H1 (cell line): ENCODE measurements around the gene SPATA13. TPM values are rescaled to one million over a fixed set of nuclear protein-coding genes. Genes with fewer than 3 reads are reported as not detected.

ENCODE experiments used
- CTCF ChIA-PET: fragments of 300-600 bp; sonication (Branson Sonifier 250); formaldehyde crosslinking; loops from one replicate; lab custom pipeline; 2021; ENCODE audit not compliant: partially characterized antibody; lab: Charles Lee
- POLR2A ChIA-PET: fragments of 300-600 bp; sonication (Branson Sonifier 250); formaldehyde crosslinking; loops from one replicate; lab custom pipeline; 2021; ENCODE audit warnings: inconsistent platforms; ENCODE audit not compliant: partially characterized antibody; lab: Charles Lee
- DNase-seq, 2 experiments: peaks; one replicate each; pipeline versions ENCODE4 v3.0.0 to v3.0.0-alpha.2; 2010 to 2022; ENCODE audit warnings: low spot score in 2 of 2, low read depth in 1 of 2, mixed read lengths in 1 of 2
- FAIRE-seq: peaks from 2 replicates; lab custom pipeline; 2011; peaks lifted over from hg19 to GRCh38; lab: Jason Lieb, UNC
- H2AFZ ChIP-seq: 2 replicates; pipeline ENCODE4 v1.8.1; 2012; ENCODE audit warnings: low read length, inconsistent platforms
- H2AK5ac ChIP-seq: 2 replicates; pipeline ENCODE4 v1.6.1; 2013; ENCODE audit warnings: low read depth, low read length
- H2BK120ac ChIP-seq: replicated peaks from 2 replicates; pipeline ENCODE3; 2013; ENCODE audit warnings: low read depth, low read length, inconsistent platforms
- H2BK12ac ChIP-seq: 2 replicates; pipeline ENCODE4 v1.6.1; 2013; ENCODE audit warnings: low read depth, low read length
- H2BK15ac ChIP-seq: 2 replicates; pipeline ENCODE4 v1.6.1; 2013; ENCODE audit warnings: low read length
- H2BK20ac ChIP-seq: 2 replicates; pipeline ENCODE4 v1.6.1; 2013; ENCODE audit warnings: low read length
- H2BK5ac ChIP-seq: 2 replicates; pipeline ENCODE4 v1.6.1; 2013; ENCODE audit warnings: low read depth, low read length
- H3K14ac ChIP-seq: 2 replicates; pipeline ENCODE4 v1.6.1; 2013; ENCODE audit warnings: inconsistent platforms; ENCODE audit not compliant: insufficient read length
- H3K18ac ChIP-seq: 2 replicates; pipeline ENCODE4 v1.6.1; 2013; ENCODE audit warnings: low read length; ENCODE audit errors: extremely low read depth
- H3K23ac ChIP-seq: 2 replicates; pipeline ENCODE4 v1.6.1; 2013; ENCODE audit warnings: inconsistent platforms; ENCODE audit not compliant: insufficient read length
- H3K23me2 ChIP-seq: 2 replicates; pipeline ENCODE4 v1.6.1; 2013; ENCODE audit warnings: low read depth, low read length
- H3K27ac ChIP-seq: 2 replicates; pipeline ENCODE4 v1.6.1; 2011; ENCODE audit warnings: low read depth, low read length, inconsistent platforms
- H3K27me3 ChIP-seq, 4 experiments: replicated peaks in 1 of 4; 1 replicate in 1 of 4; 2 replicates in 3 of 4; pipeline versions ENCODE4 v1.6.1 to v1.8.1; 2011 to 2013; ENCODE audit warnings: low read length in 3 of 4, mild to moderate bottlenecking in 3 of 4, inconsistent platforms in 2 of 4, mixed read lengths in 2 of 4, moderate library complexity in 1 of 4; ENCODE audit not compliant: control insufficient read depth in 3 of 4, insufficient read depth in 3 of 4; ENCODE audit errors: extremely low read depth in 1 of 4
- H3K36me3 ChIP-seq, 4 experiments: 2 replicates each; pipeline versions ENCODE4 v1.6.1 to v1.8.1; 2011 to 2013; ENCODE audit warnings: mild to moderate bottlenecking in 4 of 4, low read length in 3 of 4, moderate library complexity in 2 of 4, control low read depth in 1 of 4, inconsistent platforms in 1 of 4; ENCODE audit not compliant: insufficient read depth in 4 of 4, control insufficient read depth in 2 of 4
- H3K4ac ChIP-seq: replicated peaks from 2 replicates; pipeline ENCODE3; 2013; ENCODE audit warnings: low read length, low read depth, mixed read lengths, inconsistent platforms; ENCODE audit not compliant: insufficient read length
- H3K4me1 ChIP-seq, 4 experiments: replicated peaks in 1 of 4; 1 replicate in 1 of 4; 2 replicates in 3 of 4; pipeline versions ENCODE4 v1.6.1 to v1.8.1; 2011 to 2013; ENCODE audit warnings: low read length in 3 of 4, inconsistent platforms in 2 of 4, mixed read lengths in 1 of 4; ENCODE audit not compliant: insufficient read depth in 4 of 4, control insufficient read depth in 3 of 4
- H3K4me2 ChIP-seq, 2 experiments: 2 replicates each; pipeline versions ENCODE4 v1.6.1 to v1.8.1; 2011 to 2013; ENCODE audit warnings: low read depth in 2 of 2, low read length in 2 of 2, control low read depth in 1 of 2, inconsistent platforms in 1 of 2, mild to moderate bottlenecking in 1 of 2; ENCODE audit not compliant: insufficient read depth in 1 of 2
- H3K4me3 ChIP-seq, 4 experiments: fragments of 200-600, 300-600 bp in 1 of 4; sonication (generic), shearing (Covaris generic), sonication (Bioruptor Twin) in 1 of 4; 2 replicates each; pipeline versions ENCODE4 v1.5.1 to v1.8.1; 2011 to 2016; ENCODE audit warnings: low read length in 4 of 4, low read depth in 3 of 4, control low read depth in 2 of 4, inconsistent platforms in 2 of 4, mild to moderate bottlenecking in 2 of 4, mixed read lengths in 1 of 4, moderate library complexity in 1 of 4; ENCODE audit not compliant: insufficient read depth in 2 of 4; ENCODE audit errors: extremely low read depth in 1 of 4
- H3K56ac ChIP-seq: replicated peaks from 2 replicates; pipeline ENCODE3; 2013; ENCODE audit warnings: low read depth, mild to moderate bottlenecking, mixed read lengths, low read length, inconsistent platforms; ENCODE audit not compliant: insufficient read length
- H3K79me1 ChIP-seq: 2 replicates; pipeline ENCODE4 v1.6.1; 2013; ENCODE audit warnings: low read depth, low read length, control low read depth
- H3K79me2 ChIP-seq, 2 experiments: 2 replicates each; pipeline versions ENCODE4 v1.6.1 to v1.8.1; 2012 to 2013; ENCODE audit warnings: low read length in 2 of 2, mild to moderate bottlenecking in 2 of 2, inconsistent platforms in 1 of 2; ENCODE audit not compliant: insufficient read depth in 2 of 2, control insufficient read depth in 1 of 2
- H3K9ac ChIP-seq, 4 experiments: replicated peaks in 1 of 4; 1 replicate in 1 of 4; 2 replicates in 3 of 4; pipeline versions ENCODE4 v1.6.1 to v1.8.1; 2011 to 2013; ENCODE audit warnings: low read depth in 3 of 4, low read length in 3 of 4, control low read depth in 2 of 4, mild to moderate bottlenecking in 2 of 4, moderate library complexity in 2 of 4, inconsistent platforms in 1 of 4; ENCODE audit errors: extremely low read depth in 1 of 4
- H3K9me3 ChIP-seq, 2 experiments: 2 replicates each; pipeline versions ENCODE4 v1.6.1 to v1.8.1; 2012 to 2013; ENCODE audit warnings: mild to moderate bottlenecking in 2 of 2, moderate library complexity in 2 of 2, control low read depth in 1 of 2, inconsistent platforms in 1 of 2, low read depth in 1 of 2, low read length in 1 of 2, mixed read lengths in 1 of 2; ENCODE audit not compliant: insufficient read depth in 2 of 2
- H4K20me1 ChIP-seq, 2 experiments: replicated peaks in 1 of 2; 2 replicates each; pipeline versions ENCODE3 to v1.8.1; 2011 to 2013; ENCODE audit warnings: inconsistent platforms in 2 of 2, low read length in 2 of 2, mild to moderate bottlenecking in 1 of 2; ENCODE audit not compliant: insufficient read depth in 2 of 2, control insufficient read depth in 1 of 2
- H4K5ac ChIP-seq: 2 replicates; pipeline ENCODE4 v1.6.1; 2013; ENCODE audit warnings: low read length, low read depth, mixed read lengths, inconsistent platforms; ENCODE audit not compliant: insufficient read length
- H4K8ac ChIP-seq: 2 replicates; pipeline ENCODE4 v1.8.0; 2013; ENCODE audit warnings: mild to moderate bottlenecking, moderate library complexity, low read length, inconsistent platforms; ENCODE audit not compliant: insufficient read depth; ENCODE audit errors: extremely low read depth
- H4K91ac ChIP-seq: replicated peaks from 2 replicates; pipeline ENCODE3; 2013; ENCODE audit warnings: low read length, mixed read lengths, inconsistent platforms; ENCODE audit not compliant: insufficient read length
- GABPA ChIP-seq: IDR thresholded peaks from 2 replicates; pipeline ENCODE4 v1.6.1; 2011; ENCODE audit warnings: mild to moderate bottlenecking, low read length, moderate library complexity, borderline replicate concordance; ENCODE audit not compliant: insufficient read depth
- KDM1A ChIP-seq: fragments of 200-600, 300-600 bp; sonication (generic); IDR thresholded peaks from 2 replicates; pipeline ENCODE4 v1.7.1; 2016; ENCODE audit warnings: mild to moderate bottlenecking, low read length, borderline replicate concordance
- KDM4A ChIP-seq: IDR thresholded peaks from one replicate; pipeline ENCODE4 v1.7.1; 2012; ENCODE audit warnings: low read depth, mild to moderate bottlenecking, moderate library complexity, low read length, inconsistent platforms; ENCODE audit not compliant: severe bottlenecking
- KDM5A ChIP-seq: fragments of 200-600 bp; IDR thresholded peaks from 2 replicates; pipeline ENCODE4 v1.7.1; 2012; ENCODE audit warnings: mild to moderate bottlenecking, low read length, inconsistent platforms, mixed read lengths
- NANOG ChIP-seq: IDR thresholded peaks from 2 replicates; pipeline ENCODE4 v1.6.1; 2011; ENCODE audit warnings: low read length, low read depth, mild to moderate bottlenecking, inconsistent platforms; ENCODE audit not compliant: insufficient read depth, poor library complexity, severe bottlenecking
- SRF ChIP-seq: IDR thresholded peaks from 2 replicates; pipeline ENCODE4 v1.6.1; 2011; ENCODE audit warnings: mild to moderate bottlenecking, low read depth, low read length, moderate library complexity
- TAF1 ChIP-seq: IDR thresholded peaks from 2 replicates; pipeline ENCODE4 v1.6.1; 2011; ENCODE audit warnings: mild to moderate bottlenecking, low read depth, low read length
- WGBS, 2 experiments: shearing (Covaris generic) in 1 of 2; methylation state at CpG; one replicate each; pipeline versions ENCODE4 v1.1.6 to v1.1.7; 2013 to 2015; ENCODE audit warnings: low lambda C conversion rate in 2 of 2, mixed read lengths in 2 of 2, inconsistent platforms in 1 of 2, low coverage in 1 of 2, missing lambda C conversion rate in 1 of 2; ENCODE audit not compliant: insufficient replicate concordance in 2 of 2, insufficient coverage in 1 of 2, insufficient read length in 1 of 2; ENCODE audit errors: extremely low coverage in 1 of 2, missing lambda C conversion rate in 1 of 2; 5-methylcytosine and 5-hydroxymethylcytosine counted together
- polyA plus RNA-seq, 7 experiments: library from polyadenylated mRNA; depleted of rRNA in 3 of 7; stranded (reverse) in 5 of 7; unstranded in 2 of 7; fragments of >200 nt in 5 of 7; fragments of 200-250 nt in 2 of 7; gene quantifications; 1 replicate in 5 of 7; 2 replicates in 1 of 7; 4 replicates in 1 of 7; pipeline versions ENCODE4 v1.2.1 to v1.2.3, GENCODE V29; 2011 to 2013; ENCODE audit warnings: missing spikeins in 2 of 7, mixed read lengths in 2 of 7
- total RNA-seq: library from RNA; stranded (reverse); fragmentation: NEBNext Ultra II Directional; extraction: Animal tissue kit (Norgen Biotek cat#: 25700); gene quantifications from 2 replicates; pipeline ENCODE4 v1.2.1, GENCODE V29; 2021

Gene SPATA13
- total and polyA plus RNA-seq, 2 of the 8 experiments (the other 6 are each of a cell fraction or from before 2014, with no cell fraction given): 12.6 to 30.9 TPM

DNA sequence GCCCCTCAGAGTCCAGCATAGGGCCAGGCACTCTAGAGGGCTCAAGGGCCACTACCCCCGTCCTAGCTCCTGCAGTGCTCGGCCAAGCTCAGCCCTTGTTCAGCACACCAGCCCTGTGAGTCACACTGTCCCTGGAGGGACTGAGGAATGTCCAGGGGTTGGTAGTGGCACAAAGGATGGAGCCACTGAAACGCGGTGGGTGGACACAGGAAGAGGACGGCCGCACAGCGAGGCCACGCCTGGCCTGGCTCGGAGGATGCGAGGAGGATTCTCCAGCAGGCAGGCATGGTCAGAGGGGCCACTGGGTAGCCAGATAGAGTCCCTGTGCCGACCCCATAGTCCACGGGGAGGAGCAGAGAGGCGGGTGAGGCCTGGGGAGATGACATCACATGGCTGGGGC is 194.6 kb downstream of the SPATA13 start:
- TF ChIP-seq KDM1A: no peak
- TF ChIP-seq KDM5A: no peak
- no peak for TF ChIP-seq KDM4A
- no peak for TF ChIP-seq NANOG
- TF ChIP-seq GABPA: no peak
- no peak for TF ChIP-seq TAF1
- no peak for TF ChIP-seq SRF
- Histone ChIP-seq H2BK5ac (no peak overlapping the region), H3K4ac (no peak overlapping the region), H2BK20ac (no peak overlapping the region), H4K20me1 (peaks cover 0 to 13% of the 10 kb centered on the region in 2 experiments), H3K9me3 (peaks cover 0 to 11% of the 10 kb centered on the region in 2 experiments; a peak in 2 of 4 replicates), H3K4me3 (no peak overlapping the region), H3K18ac (no peak overlapping the region), H2AK5ac (no peak overlapping the region), H3K36me3 (peaks cover 0 to 7% (median 0%) of the 10 kb centered on the region in 4 experiments; a peak in 1 of 8 replicates), H2AFZ (no peak overlapping the region), H4K91ac (no peak overlapping the region), H3K79me1 (no peaks in the 10 kb centered on the region), H2BK120ac (no peak overlapping the region), H3K9ac (no peak overlapping the region), H4K8ac (no peak overlapping the region), H3K79me2 (no peaks in the 10 kb centered on the region), H3K56ac (no peak overlapping the region), H3K23me2 (peaks cover 15% of the 10 kb centered on the region), H3K4me1 (no peaks in the 10 kb centered on the region), H3K23ac (no peak overlapping the region), H2BK12ac (no peak overlapping the region), H2BK15ac (no peak overlapping the region), H3K27ac (no peak overlapping the region), H3K14ac (no peak overlapping the region), H3K4me2 (no peak overlapping the region), H4K5ac (no peak overlapping the region), H3K27me3 (peaks cover 0 to 2% (median 0%) of the 10 kb centered on the region in 4 experiments; a peak in 1 of 7 replicates)
- POLR2A ChIA-PET: no interaction called here
- WGBS, 2 experiments: 90% methylated on average over 13 of the region's 13 CpGs; no CpG with 5 or more reads in 1 of the 2 experiments
- DNase-seq: no peak
- CTCF ChIA-PET: no interaction called here
- no peak for FAIRE-seq
